ENCODE results near the gene SPEF2. TPM values are rescaled to one million over a fixed set of nuclear protein-coding genes. Genes with fewer than 3 reads are reported as not detected.

The SPEF2 gene
- total RNA-seq, 1 experiment from 2014 or later, result 0.15 TPM

DNA sequence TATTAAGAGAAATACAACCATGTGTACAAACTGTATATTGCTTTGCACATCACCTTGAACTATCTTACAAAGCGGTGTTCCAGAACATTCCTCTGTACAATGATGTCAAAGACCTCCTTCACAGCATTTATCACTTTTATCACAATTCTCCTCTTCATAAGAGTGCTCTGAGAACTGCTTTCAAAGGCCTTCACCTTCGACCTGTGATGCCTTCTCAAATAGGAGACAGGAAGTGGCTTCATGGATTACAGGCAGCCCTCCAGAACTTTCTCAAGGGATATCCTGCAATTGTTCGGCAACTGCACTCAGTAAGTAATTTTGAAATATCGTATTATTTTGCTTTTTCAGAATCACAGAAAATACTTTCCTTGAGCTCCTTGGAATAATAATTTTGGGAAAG is 171.1 kb downstream of the SPEF2 start:
- POLR2A ChIA-PET, result no interaction called here
- Mint-ChIP-seq H3K36me3 (no peaks in the 10 kb centered on the region), H3K9me3 (no peaks in the 10 kb centered on the region), H3K27me3 (ENCODE audit: low read depth) (peaks cover 4% of the 10 kb centered on the region), H3K4me3 (no peak overlapping the region), H3K27ac (no peak overlapping the region), H3K4me1 (peaks cover under 1% of the 10 kb centered on the region)
- CTCF ChIA-PET, result no interaction called here
- DNase-seq (ENCODE audit: low spot score) (no peak), ATAC-seq (no peak)
- TF ChIP-seq, protein P1, sequence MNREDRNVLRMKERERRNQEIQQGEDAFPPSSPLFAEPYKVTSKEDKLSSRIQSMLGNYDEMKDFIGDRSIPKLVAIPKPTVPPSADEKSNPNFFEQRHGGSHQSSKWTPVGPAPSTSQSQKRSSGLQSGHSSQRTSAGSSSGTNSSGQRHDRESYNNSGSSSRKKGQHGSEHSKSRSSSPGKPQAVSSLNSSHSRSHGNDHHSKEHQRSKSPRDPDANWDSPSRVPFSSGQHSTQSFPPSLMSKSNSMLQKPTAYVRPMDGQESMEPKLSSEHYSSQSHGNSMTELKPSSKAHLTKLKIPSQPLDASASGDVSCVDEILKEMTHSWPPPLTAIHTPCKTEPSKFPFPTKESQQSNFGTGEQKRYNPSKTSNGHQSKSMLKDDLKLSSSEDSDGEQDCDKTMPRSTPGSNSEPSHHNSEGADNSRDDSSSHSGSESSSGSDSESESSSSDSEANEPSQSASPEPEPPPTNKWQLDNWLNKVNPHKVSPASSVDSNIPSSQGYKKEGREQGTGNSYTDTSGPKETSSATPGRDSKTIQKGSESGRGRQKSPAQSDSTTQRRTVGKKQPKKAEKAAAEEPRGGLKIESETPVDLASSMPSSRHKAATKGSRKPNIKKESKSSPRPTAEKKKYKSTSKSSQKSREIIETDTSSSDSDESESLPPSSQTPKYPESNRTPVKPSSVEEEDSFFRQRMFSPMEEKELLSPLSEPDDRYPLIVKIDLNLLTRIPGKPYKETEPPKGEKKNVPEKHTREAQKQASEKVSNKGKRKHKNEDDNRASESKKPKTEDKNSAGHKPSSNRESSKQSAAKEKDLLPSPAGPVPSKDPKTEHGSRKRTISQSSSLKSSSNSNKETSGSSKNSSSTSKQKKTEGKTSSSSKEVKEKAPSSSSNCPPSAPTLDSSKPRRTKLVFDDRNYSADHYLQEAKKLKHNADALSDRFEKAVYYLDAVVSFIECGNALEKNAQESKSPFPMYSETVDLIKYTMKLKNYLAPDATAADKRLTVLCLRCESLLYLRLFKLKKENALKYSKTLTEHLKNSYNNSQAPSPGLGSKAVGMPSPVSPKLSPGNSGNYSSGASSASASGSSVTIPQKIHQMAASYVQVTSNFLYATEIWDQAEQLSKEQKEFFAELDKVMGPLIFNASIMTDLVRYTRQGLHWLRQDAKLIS (CRISPR knock-in tag; IDR thresholded peaks at IDR 0.05; ENCODE audit: borderline replicate concordance), result no peak
- TF ChIP-seq, protein P2, sequence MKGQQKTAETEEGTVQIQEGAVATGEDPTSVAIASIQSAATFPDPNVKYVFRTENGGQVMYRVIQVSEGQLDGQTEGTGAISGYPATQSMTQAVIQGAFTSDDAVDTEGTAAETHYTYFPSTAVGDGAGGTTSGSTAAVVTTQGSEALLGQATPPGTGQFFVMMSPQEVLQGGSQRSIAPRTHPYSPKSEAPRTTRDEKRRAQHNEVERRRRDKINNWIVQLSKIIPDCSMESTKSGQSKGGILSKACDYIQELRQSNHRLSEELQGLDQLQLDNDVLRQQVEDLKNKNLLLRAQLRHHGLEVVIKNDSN (CRISPR knock-in tag; IDR thresholded peaks at IDR 0.05), result no peak
- no peak for TF ChIP-seq ZNF317 (CRISPR knock-in tag; IDR thresholded peaks at IDR 0.05; ENCODE audit: borderline replicate concordance, low read depth)
- no peak for TF ChIP-seq CBFB (CRISPR knock-in tag; IDR thresholded peaks at IDR 0.05; ENCODE audit: low read depth)
- TF ChIP-seq, protein P3, sequence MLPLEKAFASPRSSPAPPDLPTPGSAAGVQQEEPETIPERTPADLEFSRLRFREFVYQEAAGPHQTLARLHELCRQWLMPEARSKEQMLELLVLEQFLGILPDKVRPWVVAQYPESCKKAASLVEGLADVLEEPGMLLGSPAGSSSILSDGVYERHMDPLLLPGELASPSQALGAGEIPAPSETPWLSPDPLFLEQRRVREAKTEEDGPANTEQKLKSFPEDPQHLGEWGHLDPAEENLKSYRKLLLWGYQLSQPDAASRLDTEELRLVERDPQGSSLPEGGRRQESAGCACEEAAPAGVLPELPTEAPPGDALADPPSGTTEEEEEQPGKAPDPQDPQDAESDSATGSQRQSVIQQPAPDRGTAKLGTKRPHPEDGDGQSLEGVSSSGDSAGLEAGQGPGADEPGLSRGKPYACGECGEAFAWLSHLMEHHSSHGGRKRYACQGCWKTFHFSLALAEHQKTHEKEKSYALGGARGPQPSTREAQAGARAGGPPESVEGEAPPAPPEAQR (CRISPR knock-in tag; IDR thresholded peaks at IDR 0.05), result no peak
- no peak for TF ChIP-seq GRHL2 (CRISPR knock-in tag; IDR thresholded peaks at IDR 0.05; ENCODE audit: insufficient replicate concordance, severe bottlenecking)
- no peak for TF ChIP-seq CREB1 (CRISPR knock-in tag; IDR thresholded peaks at IDR 0.05)

DNA sequence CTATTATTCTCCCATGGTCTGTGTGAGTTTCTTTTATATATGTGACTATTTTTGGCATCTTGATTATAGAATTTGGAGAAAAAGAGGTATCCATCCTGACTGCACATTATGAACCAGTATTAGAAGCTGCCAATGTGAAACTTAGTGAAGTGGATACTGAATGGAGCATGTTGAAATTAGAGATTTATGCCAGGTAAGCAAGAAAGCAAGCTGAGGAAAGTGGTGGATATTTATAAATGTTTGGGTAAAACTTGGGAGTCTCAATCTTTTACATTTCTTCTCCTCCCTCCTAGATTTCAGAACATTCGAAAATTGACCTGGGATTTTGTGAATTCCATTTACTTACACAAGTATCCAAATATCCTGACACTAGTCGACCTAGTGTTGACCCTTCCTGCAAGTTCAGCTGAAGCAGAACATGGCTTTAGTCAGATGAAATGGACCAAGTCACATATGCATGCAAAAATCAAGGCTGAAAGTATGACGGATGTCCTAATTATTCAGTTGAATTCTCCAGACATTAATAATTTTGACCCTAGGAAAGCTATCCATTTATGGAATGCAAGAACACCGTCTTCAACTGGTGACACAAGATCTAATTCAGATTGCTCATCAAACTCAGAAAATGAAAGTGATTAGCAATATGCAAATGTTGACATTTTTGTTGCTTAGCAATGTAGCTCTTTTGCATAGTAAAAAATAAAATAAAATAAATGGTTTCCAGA is 172.2 kb downstream of the SPEF2 start:
- ATAC-seq, result no peak
- H3K27ac Mint-ChIP-seq, result no peak overlapping the region
- CTCF ChIA-PET, result interaction anchor here (1.4 kb wide), 1 partner anchor 136 kb away, joined by 4 read pairs; no protein-coding TSS in a partner anchor
- peaks cover 4% of the 10 kb centered on the region for H3K27me3 Mint-ChIP-seq (ENCODE audit: low read depth)
- no peaks in the 10 kb centered on the region for H3K36me3 Mint-ChIP-seq
- TF ChIP-seq, protein P4, sequence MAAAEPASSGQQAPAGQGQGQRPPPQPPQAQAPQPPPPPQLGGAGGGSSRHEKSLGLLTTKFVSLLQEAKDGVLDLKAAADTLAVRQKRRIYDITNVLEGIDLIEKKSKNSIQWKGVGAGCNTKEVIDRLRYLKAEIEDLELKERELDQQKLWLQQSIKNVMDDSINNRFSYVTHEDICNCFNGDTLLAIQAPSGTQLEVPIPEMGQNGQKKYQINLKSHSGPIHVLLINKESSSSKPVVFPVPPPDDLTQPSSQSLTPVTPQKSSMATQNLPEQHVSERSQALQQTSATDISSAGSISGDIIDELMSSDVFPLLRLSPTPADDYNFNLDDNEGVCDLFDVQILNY (CRISPR knock-in tag; IDR thresholded peaks at IDR 0.05), result no peak
- TF ChIP-seq, protein P3 (CRISPR knock-in tag; IDR thresholded peaks at IDR 0.05), result no peak
- no peak for TF ChIP-seq NR1H2 (CRISPR knock-in tag; IDR thresholded peaks at IDR 0.05)
- no peak for TF ChIP-seq GRHL2 (CRISPR knock-in tag; IDR thresholded peaks at IDR 0.05; ENCODE audit: insufficient replicate concordance, severe bottlenecking)
- TF ChIP-seq, protein P5, sequence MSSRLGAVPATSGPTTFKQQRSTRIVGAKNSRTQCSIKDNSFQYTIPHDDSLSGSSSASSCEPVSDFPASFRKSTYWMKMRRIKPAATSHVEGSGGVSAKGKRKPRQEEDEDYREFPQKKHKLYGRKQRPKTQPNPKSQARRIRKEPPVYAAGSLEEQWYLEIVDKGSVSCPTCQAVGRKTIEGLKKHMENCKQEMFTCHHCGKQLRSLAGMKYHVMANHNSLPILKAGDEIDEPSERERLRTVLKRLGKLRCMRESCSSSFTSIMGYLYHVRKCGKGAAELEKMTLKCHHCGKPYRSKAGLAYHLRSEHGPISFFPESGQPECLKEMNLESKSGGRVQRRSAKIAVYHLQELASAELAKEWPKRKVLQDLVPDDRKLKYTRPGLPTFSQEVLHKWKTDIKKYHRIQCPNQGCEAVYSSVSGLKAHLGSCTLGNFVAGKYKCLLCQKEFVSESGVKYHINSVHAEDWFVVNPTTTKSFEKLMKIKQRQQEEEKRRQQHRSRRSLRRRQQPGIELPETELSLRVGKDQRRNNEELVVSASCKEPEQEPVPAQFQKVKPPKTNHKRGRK (CRISPR knock-in tag; IDR thresholded peaks at IDR 0.05; ENCODE audit: borderline replicate concordance), result no peak
- no peak for TF ChIP-seq NR2C2 (CRISPR knock-in tag; IDR thresholded peaks at IDR 0.05)
- DNase-seq (ENCODE audit: low spot score), result no peak
- POLR2A ChIA-PET, result no interaction called here
- H3K9me3 Mint-ChIP-seq, result no peaks in the 10 kb centered on the region
- peaks cover 12% of the 10 kb centered on the region for H3K4me1 Mint-ChIP-seq
- H3K4me3 Mint-ChIP-seq, result no peak overlapping the region
